ENCODE measurements around the gene ARHGEF17.

ARHGEF17 gene

DNA sequence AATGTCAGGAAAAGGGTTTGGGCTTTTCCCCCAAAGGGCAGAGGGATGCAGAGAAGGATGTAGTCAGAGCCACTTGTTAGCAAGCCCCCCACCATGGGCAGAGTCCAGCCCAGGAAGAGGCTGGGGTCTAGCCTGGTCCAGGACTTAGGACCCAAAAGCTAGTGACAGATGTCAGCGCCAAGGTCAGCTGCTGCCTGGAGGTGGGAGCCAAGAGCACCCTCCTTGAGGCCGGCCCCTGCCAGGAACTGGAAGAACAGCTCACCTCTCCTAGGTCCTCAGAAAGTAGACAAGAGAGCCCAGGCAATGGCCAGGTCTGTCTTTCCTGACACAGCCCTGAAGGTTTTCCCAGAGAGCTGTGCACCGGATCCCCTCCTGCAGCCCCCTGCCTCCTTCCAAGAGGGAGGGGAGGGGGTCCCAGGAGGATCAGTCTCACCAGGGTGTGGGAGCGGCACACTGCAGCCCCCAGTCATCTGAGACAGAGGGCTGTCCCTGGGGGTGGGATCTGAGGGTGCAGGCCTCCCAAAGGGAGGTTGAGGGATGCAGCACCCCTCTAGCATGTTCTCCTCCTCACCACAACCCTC lies 14.6 kb upstream of the ARHGEF17 start:
- no peak for DNase-seq

- no peak for DNase-seq
Measured at GRCh38 chr11:73294604-73295003, 13.5 kb upstream of the ARHGEF17 start.

GRCh38 chr11:73295241-73295995 lies 12.7 kb upstream of the ARHGEF17 start:
- DNase-seq = peak; percentile 24 to 31

GRCh38 chr11:73295996-73296318 lies 12.1 kb upstream of the ARHGEF17 start:
- DNase-seq = no peak

DNA sequence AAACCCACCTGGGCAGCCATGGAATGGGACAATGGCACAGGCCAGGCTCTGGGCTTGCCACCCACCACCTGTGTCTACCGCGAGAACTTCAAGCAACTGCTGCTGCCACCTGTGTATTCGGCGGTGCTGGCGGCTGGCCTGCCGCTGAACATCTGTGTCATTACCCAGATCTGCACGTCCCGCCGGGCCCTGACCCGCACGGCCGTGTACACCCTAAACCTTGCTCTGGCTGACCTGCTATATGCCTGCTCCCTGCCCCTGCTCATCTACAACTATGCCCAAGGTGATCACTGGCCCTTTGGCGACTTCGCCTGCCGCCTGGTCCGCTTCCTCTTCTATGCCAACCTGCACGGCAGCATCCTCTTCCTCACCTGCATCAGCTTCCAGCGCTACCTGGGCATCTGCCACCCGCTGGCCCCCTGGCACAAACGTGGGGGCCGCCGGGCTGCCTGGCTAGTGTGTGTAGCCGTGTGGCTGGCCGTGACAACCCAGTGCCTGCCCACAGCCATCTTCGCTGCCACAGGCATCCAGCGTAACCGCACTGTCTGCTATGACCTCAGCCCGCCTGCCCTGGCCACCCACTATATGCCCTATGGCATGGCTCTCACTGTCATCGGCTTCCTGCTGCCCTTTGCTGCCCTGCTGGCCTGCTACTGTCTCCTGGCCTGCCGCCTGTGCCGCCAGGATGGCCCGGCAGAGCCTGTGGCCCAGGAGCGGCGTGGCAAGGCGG lies 11.4 kb upstream of the ARHGEF17 start:
- no peak for DNase-seq

DNA sequence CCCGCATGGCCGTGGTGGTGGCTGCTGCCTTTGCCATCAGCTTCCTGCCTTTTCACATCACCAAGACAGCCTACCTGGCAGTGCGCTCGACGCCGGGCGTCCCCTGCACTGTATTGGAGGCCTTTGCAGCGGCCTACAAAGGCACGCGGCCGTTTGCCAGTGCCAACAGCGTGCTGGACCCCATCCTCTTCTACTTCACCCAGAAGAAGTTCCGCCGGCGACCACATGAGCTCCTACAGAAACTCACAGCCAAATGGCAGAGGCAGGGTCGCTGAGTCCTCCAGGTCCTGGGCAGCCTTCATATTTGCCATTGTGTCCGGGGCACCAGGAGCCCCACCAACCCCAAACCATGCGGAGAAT lies 10.9 kb upstream of the ARHGEF17 start:
- no peak for DNase-seq

DNA sequence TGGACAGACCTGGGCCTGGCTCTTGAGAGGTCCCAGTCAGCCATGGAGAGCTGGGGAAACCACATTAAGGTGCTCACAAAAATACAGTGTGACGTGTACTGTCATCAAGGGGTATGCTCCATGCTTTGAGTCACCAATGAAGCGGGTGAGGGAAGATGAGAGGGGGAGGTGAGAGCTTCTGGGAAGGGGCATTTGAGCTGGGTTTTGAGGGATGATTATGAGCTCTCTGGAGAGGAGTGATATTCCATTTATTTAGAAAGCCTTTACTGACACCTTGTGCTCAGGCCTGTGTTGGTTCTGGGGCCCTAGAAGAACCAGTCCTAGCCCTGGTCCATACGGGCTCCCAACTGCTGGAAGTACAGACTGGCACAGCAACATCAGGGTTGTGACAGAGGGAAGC lies 10.4 kb upstream of the ARHGEF17 start:
- no peak for DNase-seq

GRCh38 chr11:73298233-73298632 lies 9.8 kb upstream of the ARHGEF17 start:
- no peak for DNase-seq

GRCh38 chr11:73299751-73300150 lies 8.3 kb upstream of the ARHGEF17 start:
- DNase-seq = no peak

DNA sequence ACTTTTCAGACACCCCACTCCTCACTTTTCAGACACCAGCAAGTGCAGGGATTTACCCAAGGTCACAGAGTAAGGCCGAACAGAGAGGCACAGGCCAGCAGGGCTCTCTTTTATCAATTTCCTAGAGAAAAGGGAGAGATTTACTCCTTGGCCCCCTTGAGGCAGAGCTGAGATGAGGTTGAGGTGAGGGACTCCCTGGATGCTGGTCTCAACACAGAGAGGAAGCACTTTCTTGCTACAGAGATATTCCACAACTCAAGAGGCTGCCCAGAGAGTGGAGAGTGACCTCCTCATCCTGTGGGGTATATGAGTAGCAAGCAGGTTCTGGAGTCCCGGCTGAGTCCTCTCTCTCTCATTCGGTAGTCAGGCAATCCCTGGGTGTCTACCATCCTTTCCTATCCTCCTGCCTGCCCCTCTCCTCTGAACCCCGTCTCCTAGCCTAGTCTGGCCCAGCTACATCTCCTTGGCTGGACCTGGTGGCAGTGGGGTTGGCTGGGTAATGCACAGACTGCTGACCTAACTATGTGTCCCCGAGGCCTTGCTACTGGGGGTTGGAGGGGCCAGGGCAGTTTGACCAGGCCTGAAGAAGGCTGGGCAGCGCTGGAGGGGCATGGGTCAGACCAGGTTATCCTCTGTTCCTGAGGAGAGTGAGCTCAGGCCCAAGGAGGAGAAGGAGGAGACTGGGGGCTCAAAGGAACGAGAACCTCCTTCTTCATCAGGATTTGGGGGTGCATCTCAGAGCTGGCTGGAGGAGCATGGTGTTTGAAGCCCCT lies 1.8 kb upstream of the ARHGEF17 start:
- DNase-seq = no peak

- no peak for DNase-seq
Measured at GRCh38 chr11:73306977-73307322, 1.1 kb upstream of the ARHGEF17 start.

DNA sequence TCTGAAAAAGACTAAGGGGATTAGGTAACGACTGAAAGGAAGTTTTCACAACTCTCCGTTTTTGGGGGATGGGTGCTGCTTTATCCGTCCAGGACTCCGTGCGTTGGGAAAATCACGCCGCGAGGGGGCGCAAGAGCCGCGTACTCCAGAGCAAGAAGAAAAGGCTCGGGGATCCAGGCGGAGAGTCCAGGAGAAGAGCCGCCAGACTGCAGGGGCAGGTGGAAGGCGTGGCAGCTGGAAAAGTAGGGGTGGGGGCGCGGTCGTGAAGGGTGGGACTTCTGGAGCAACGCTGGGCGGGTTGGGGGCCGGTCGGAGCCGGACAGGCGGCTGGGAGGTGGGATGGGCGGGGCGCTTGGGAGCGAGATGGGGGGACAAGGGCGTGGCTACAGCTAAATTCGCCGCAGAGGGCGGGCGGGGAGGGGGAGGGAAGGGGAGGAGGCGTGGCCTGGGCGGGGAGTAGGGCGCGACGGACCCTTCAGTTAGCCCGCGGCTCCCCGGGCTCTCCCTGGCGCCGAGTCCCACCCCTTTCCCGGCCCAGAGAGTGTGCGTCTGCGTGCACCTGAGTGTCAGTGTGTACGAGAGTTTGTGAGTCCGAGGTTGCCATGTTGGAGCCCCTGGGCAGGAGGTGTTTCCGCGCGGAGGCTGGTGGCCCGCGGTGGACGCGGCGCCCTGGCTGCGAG lies 613 bp upstream of the ARHGEF17 start:
- DNase-seq = peak; percentile 86 to 94

- no peak for DNase-seq
Measured at GRCh38 chr11:73308961-73309919, 1.2 kb downstream of the ARHGEF17 start.

GRCh38 chr11:73310076-73310475 lies 2.0 kb downstream of the ARHGEF17 start:
- DNase-seq = no peak

- no peak for DNase-seq
Measured at GRCh38 chr11:73310661-73311393, 2.8 kb downstream of the ARHGEF17 start.

DNA sequence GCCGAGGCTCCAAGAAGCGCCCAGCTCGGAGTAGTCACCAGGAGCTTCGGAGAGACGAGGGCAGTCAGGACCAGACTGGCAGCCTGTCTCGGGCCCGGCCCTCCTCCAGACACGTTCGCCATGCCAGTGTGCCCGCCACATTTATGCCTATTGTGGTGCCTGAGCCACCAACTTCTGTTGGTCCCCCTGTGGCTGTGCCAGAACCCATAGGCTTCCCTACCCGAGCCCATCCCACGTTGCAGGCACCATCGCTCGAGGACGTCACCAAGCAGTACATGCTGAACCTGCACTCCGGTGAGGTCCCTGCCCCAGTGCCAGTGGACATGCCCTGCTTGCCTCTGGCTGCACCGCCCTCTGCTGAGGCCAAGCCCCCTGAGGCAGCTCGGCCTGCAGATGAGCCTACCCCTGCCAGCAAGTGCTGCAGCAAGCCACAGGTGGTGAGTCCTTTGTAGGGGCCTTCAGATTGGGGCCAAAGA lies 3.4 kb downstream of the ARHGEF17 start:
- DNase-seq = no peak

DNA sequence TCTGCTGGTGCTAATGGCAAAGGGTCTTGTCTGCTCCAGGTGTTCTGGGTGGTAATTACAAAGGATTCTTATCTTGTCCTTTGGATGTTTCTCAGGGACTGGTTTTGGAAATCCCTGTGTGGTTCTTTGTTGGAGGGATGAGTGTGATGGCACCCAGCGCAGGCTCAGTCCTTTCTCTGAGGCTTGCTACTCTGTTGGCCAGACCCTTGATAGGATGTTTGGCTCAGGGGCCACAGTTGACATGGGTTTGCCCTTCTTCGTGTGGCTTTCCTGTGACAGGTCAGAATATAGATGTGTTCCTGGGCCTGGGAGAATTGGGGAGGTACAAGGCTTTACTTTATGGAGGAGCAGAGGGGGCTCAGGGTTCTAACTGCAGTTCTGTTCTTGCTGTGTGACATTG lies 4.0 kb downstream of the ARHGEF17 start:
- DNase-seq = no peak

- DNase-seq = no peak
Measured at GRCh38 chr11:73312851-73313327, 4.8 kb downstream of the ARHGEF17 start.

DNA sequence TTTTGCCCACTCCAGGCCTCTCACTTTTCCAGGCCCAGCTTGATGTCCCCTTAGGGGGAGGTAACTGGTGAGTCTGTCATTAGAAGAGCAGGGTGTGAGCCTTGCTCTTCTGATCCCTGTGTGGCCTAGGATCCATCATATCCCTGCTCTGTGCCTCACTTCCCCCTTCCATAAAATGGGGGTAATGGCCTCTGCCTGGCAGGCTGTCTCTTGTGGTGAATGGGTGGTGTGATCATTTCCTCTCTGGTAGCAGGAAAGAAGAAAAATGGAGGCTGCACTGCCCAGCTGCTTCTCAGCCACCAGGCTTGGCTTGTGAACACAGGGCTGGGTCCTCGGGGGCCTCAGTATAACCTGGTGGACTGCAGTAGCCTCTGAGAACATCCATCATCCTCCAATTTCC lies 5.6 kb downstream of the ARHGEF17 start:
- no peak for DNase-seq

DNA sequence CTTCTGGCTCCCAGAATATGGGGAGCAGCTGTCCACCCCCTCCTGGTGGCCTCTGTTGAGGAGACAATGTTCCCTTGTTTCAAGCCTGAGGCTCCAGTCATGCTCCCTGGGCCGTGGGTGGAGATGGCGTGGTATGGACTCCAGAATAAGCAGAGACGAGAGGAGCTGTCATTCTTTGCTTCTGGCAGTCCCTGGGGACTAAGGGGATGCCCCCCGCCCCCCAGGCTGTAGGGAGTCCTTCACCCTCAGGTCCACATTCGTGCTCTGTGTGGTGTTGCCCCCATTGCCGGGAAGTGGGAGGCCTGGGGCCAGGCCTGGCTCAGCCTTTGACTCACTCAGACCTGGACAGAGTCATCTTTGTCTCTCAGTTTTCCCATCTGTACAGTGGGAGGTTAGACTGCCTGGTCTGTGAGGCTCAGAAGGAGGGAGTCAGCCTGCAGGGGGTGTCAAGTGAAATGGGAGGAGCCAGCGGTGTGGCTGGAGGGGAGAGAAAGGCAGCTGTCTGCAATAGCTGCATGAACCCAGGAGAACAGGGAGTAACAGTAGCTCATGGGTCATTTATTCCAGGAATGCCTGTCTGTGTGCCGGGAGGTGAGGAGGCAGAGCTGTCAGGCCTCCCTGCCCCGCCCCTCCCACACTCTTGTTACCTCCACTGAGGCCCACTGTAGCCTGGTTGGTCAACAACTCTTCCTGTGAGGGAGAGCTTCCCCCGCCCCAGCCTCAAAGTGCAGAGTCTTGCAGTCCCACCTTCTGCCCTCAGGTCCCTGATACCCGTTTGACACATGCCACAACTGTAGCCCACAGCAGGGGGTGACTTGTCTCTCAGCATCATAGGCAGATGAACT lies 6.3 kb downstream of the ARHGEF17 start:
- no peak for DNase-seq
